ENCODE data around the gene TEX14.

TEX14 gene, protein sequence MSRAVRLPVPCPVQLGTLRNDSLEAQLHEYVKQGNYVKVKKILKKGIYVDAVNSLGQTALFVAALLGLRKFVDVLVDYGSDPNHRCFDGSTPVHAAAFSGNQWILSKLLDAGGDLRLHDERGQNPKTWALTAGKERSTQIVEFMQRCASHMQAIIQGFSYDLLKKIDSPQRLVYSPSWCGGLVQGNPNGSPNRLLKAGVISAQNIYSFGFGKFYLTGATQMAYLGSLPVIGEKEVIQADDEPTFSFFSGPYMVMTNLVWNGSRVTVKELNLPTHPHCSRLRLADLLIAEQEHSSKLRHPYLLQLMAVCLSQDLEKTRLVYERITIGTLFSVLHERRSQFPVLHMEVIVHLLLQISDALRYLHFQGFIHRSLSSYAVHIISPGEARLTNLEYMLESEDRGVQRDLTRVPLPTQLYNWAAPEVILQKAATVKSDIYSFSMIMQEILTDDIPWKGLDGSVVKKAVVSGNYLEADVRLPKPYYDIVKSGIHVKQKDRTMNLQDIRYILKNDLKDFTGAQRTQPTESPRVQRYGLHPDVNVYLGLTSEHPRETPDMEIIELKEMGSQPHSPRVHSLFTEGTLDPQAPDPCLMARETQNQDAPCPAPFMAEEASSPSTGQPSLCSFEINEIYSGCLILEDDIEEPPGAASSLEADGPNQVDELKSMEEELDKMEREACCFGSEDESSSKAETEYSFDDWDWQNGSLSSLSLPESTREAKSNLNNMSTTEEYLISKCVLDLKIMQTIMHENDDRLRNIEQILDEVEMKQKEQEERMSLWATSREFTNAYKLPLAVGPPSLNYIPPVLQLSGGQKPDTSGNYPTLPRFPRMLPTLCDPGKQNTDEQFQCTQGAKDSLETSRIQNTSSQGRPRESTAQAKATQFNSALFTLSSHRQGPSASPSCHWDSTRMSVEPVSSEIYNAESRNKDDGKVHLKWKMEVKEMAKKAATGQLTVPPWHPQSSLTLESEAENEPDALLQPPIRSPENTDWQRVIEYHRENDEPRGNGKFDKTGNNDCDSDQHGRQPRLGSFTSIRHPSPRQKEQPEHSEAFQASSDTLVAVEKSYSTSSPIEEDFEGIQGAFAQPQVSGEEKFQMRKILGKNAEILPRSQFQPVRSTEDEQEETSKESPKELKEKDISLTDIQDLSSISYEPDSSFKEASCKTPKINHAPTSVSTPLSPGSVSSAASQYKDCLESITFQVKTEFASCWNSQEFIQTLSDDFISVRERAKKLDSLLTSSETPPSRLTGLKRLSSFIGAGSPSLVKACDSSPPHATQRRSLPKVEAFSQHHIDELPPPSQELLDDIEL (N-terminal part only)

DNA sequence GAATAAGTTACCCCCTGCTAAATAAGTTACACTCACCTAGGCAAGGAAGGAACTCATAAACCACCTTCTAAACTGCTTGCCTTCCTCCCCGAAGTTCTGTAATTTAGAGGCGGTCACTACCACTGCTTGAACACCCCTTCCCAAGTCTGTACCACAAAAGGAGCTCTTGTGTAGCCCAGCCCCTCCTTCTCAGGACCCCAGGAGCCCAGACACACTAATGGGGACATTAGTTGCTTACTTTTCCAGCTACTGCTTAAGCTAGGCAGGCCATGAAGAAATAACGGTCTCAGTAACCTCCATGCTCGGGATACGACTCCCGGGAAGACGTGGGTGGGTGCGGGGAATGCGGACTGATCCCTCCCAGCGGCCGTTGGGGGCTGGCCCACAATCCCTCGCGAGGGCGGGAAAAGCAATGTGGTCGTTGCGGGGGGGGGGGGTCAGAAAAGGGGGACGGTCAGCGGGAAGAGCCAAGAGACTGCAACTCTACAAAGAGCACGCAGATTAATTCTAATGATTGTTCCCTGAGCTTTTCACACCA lies at the start of gene TEX14:
TEX14 (minus strand) TSS at position 345 of the 538 bp plus-strand sequence. CDS start 40,044 bp downstream, outside the sequence.
- no peak for DNase-seq

DNA sequence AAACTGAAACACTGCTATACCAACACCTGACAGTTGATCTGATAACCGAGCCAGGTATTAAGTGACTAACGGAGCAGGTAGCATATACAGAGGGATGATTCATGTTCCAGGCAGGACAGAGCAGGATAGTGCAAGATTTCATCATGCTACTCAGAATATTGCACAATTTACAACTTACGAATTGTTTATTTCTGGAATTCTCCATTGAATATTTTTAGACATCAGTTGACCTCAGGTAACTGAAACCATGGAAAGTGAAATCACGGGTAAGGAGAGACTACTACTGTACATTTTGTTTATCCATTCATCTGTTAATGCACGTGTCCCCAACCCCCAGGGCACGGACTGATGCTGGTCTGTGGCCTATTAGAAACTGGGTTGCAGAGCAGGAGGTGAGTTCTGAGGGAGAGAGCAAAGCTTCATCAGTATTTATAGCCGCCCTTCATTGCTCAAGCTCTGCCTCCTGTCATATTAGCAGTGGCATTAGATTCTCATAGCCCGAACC lies 49.3 kb upstream of the TEX14 start:
- no peak for DNase-seq

DNA sequence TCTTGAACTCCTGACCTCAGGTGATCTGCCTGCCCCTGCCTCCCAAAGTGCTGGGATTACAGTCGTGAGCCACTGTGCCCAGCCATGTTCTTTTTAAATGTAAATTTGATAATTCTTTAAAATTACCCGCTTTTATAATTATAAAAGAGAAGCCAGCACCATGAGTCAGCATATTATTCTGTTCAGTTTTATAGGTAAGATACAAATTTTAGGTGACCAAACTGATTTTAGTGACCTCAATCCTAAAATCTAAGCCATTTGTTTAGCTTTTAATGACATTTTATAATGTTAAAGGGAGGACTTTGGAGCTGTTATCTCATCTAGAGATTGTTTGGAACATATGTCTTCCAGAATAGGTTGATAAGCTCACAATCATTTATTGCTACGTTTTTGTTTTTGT lies 43.0 kb upstream of the TEX14 start:
- DNase-seq, result no peak

DNA sequence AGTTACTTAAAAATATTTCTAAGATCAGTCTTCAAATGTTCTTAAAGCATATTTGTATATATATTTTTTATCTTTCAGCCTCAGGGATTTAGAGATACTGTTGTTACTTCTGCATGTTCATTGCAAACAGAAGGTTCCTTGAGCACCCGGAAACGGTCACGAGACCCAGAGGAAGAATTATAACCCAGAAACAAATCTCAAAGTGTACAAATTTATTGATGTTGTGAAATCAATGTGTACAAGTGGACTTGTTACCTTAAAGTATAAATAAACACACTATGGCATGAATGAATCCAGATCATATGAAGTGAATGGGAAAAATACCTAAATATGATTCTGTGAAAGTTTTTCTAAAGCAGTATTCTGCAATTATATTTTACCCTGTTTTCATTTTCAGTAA lies 42.2 kb upstream of the TEX14 start:
- DNase-seq, result no peak

DNA sequence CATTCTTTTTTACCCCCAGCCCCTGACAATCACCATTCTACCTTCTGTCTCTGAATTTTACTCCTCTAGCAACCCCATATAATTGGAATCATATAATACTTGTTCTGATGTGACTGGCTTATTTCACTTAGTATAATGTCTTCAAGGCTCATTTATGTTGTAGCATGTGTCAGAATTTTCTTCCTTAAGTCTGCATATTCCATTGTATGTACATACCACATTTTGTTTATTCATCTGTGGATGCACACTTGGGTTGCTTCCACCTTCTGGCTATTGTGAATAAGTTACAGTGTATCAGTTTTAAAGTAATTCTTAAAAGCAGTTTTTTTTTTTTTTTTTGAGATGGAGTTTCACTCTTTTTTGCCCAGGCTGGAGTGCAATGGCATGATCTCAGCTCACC lies 39.1 kb upstream of the TEX14 start:
- no peak for DNase-seq

DNA sequence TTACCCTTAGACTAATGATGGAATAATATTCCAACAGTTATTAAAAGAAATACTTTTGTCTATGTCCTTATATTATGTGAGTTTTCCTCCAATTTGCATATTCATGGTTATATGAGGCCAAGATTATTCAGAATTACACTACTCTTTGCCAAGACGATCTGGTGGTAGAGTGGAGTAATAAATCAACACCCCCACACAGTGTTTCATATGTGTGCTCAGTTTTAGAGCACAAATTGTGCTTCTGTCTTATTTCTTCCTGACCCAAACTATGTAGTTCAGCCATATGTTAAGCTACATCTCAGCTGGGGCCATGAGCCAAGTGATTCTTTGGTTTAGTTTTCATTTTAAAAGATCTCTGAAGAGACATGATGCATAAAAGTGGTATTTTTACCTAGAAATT lies 37.0 kb upstream of the TEX14 start:
- no peak for DNase-seq

DNA sequence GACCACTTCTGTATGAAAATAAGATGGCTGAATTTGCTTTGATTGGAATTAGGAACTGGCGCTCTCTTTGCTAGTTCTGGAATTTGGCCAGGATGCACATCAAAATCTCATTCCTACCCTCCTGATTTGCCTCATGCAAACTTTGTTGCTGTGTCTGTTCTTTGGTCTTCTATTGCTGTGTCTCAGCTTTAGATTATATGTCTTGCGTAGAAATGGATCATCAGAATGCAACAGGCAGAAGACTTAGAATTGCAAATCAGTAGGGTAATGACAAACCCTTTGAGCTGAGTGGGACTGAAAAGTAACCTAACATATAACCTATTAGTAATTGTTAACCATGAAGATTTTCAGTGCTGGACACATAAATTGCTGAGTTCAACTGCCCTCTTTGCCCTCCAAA lies 30.9 kb upstream of the TEX14 start:
- DNase-seq, result no peak

DNA sequence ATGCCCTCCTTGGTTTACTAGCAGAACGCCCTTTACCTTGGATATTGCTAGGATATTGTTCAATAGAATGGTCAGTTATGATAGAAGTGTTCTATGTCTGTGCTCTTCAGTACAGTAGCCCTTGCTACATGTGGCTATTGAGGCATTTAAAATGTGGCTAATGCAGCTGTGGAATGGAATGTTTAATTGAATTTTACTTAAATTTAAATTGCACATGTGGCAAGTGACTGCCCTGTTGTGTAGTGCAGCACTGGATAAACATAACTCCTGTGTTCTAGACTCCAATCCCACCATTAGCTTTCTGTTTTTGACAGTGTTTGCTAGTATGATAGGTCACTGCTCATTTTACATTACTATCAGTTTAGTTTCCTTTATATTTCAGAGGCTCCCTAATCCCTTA lies 30.4 kb upstream of the TEX14 start:
- no peak for DNase-seq

DNA sequence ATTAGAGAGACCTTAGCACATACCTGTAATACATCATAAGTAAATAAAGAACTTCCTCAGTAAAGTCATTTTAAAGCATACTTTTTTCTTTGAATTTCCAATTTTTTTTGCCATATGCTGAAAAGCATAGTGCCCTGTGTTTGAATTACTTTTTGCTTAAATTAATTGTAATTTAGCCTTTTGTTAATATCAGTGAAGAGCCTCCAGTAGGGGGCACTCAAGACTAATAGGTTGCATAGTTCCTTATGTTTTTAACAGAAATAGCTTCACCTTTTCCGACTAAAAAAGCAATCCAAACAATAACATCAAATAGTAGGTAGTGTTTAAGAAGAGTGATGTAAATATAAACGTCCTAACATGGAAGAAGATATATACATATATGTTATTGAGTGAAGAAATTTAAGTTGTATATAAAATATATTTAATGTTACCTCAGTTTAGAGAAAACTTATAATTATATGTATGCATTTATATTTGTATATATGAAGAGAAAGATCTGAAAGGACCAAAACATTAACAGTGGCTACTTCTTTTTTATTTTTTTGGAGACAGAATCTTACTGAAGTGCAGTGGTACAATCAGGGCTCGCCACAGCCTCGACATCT lies 19.2 kb upstream of the TEX14 start:
- DNase-seq, result peak; percentile 23 to 70

DNA sequence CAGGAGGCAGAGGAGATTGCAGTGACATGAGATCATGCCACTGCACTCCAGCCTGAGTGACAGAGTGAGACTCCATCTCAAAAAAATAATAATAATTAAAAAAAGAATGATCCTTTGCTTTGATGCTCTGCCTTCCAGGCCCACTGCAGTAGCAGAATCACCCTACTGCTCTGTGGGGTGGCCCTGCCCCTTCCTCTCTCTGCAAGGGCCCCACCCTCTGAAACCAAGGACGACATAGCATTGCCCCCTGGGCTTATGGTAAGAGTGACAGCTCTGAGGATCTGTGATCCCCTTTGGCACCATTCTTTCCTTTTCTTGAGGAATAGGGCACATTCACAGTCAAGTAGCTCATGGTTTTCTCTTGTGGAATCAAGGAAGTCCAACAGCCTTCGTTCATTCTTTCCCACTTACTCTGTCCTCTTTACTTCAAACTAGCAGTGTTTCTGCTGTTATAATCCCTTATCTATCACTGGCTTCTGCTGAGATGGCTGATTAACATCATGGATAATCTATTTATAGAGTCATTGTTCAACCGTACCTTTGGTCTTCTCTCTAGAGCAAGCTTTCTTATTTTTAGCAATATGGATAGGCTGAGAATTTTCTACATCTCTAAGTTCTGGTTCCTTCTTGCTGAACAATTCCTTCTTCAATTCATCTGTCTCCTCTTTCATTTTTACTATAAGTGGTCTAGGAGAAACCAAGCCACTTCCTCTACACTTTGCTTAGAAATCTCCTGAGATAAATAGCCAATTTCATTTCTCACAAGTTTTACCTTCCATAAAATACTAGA lies 14.7 kb upstream of the TEX14 start:
- DNase-seq, result no peak

DNA sequence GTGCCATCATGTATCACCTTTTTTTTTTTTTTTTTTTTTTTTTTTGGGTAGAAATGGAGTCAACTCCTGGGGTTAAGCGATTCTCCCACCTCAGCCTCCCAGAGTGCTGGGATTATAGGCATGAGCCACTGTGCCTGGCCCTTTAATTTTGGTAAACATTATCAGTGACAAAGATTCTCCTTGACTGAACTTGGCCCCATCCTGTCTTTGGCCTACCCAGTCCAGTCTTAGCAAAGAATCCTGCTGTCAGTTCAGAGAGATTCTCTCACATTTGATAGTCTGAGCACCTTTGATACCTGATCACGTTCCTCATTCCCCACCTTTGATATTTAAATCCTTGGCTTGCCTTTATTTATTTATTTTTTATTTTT lies 12.1 kb upstream of the TEX14 start:
- DNase-seq, result no peak

DNA sequence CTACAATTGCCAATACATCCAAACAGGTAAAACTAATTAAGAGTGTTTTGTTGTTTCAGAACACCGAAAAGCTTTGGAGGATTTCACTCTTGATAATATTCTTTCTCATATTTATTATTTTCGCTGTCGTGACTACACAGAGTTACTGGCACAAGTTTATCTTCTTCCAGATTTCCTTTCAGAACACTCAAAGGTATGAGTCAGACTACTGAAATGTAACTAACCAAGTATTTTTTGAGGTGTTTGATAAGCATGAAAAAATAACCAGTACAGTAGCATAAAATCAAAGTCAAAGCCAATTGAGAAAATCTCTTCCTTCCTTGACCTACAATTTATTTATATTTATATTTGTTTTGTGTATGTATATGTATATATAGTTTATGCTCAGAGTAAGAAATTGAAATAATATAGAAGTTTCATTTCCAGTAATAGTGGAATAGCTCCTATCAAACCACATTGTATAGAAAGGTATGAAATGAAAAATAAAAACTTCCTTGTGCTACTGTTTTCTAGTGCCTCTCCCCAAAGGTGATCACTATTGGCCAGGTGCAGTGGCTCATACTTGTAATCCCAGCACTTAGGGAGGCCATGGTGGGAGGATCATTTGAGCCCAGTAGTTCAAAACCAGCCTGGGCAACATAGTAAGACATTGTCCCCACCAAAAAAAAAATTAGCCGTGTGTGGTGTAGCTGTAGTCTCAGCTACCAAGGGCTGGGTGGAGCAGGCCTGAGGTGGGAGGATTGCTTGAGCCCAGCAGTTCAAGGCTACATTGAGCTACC lies 11.5 kb upstream of the TEX14 start:
- no peak for DNase-seq

DNA sequence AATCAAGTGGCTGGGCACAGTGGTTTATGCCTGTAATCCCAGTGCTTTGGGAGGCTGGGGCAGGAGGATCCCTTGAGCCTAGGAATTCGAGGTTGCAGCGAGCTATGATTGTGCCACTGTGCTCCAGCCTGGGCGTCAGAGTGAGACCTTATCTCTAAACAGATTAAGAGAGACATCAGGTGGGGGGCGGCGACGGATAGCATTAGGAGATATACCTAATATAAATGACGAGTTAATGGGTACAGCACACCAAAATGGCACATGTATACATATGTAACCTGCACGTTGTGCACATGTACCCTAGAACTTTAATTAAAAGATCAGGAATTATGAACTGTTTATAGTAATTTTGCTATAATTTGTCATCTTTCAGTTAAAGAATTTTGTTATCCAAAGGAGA lies 10.9 kb upstream of the TEX14 start:
- DNase-seq, result no peak

DNA sequence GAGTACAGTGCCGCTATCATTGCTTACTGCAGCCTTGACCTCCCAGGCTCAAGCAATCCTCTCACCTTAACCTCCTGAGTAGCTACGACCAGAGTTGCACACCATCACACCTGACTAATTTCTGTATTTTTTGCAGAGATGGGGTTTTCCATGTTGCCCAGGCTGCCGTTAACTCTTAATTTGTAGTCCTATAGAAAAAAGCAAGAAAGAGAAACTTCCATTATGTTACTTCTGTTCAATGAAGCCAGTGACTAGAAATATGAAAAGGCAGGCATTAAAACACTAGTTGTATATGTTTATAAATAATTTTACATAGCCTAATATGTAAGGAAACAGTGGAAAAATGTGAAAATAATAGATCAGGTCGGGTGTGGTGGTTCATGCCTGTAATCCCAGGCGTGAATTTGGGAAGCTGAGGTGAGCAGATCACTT lies 10.2 kb upstream of the TEX14 start:
- DNase-seq, result no peak

DNA sequence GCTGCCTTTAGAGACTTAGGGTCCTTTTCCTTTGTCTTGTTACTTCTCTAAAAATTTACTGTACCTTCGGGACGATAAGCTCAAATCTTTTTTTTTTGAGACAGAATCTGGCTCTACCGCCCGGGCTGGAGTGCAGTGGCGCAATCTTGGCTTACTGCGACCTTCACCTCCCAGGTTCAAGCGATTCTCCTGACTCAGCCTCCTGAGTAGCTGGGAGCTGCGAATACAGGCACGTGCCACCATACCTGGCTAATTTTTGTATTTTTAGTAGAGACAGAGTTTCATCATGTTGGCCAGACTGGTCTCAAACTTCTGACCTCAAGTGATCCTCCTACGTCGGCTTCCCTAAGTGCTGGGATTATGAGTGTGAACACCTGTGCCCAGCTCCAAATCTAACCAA lies 7.9 kb upstream of the TEX14 start:
- no peak for DNase-seq

DNA sequence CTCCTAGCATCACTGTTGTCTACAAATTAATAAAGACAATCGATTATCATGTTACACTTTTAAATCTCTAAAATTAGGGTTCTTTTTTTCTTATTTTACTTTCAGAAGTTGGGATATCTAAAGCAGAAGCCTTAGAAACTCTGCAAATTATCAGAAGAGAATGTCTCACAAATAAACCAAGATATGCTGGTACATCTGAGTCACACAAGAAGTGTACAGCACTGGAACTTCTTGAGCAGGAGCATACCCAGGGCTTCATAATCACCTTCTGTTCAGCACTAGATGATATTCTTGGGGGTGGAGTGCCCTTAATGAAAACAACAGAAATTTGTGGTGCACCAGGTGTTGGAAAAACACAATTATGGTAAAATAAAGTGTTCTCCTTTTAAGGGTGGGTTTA lies 3.0 kb upstream of the TEX14 start:
- no peak for DNase-seq

DNA sequence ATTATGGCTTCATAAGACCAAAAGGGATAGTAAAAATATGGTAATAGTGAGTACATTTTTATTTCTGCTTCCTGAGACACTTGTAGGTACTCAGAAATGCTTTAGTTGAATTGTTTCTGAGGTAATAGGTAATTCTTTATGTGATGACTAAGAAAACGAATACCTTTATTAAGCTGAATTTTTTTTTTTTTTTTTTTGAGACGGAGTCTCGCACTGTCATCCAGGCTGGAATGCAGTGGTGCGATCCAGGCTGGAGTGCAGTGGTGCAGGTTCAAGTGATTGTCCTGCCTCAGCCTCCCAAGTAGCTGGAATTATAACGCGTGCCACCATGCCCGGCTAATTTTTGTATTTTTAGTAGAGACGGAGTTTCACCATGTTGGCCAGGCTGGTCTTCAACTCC lies 2.5 kb upstream of the TEX14 start:
- no peak for DNase-seq

DNA sequence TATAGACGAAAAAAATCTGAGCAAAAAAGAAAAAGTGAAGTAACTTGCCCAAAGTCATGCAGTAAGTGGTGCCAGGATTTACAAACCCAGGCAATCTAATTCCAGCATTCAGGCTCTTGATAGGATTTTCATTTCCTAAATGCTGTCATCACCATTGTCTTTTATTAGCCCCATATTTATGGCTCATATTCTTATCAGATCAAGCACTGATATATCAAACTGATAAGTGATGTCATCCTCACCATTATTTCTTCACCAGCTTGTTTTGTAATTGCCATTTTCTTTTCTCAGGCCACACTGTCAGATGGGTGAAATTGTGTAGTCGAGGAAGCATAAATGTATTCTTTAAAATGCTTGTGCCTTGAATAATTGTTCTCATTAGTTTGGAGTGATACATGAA lies 1.9 kb upstream of the TEX14 start:
- DNase-seq, result no peak

DNA sequence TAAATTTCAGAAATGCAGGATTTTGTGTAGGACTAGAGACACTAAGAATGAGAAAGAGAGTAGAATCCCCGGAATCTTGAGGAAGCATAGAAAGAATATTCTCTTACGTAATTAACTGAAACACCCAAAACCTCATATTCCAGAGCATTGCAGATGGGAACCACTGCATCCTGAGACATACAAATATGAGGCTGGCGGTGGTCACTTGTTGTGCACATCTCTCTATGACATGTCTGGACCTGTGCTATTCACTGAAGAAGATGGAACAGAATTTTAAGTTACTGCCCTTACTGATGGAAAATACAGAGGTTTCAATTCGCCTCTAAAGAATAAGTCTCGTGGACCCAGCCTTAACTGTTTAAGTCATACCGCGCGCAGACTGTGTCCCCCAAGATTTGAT lies 1.4 kb upstream of the TEX14 start:
- DNase-seq, result no peak

DNA sequence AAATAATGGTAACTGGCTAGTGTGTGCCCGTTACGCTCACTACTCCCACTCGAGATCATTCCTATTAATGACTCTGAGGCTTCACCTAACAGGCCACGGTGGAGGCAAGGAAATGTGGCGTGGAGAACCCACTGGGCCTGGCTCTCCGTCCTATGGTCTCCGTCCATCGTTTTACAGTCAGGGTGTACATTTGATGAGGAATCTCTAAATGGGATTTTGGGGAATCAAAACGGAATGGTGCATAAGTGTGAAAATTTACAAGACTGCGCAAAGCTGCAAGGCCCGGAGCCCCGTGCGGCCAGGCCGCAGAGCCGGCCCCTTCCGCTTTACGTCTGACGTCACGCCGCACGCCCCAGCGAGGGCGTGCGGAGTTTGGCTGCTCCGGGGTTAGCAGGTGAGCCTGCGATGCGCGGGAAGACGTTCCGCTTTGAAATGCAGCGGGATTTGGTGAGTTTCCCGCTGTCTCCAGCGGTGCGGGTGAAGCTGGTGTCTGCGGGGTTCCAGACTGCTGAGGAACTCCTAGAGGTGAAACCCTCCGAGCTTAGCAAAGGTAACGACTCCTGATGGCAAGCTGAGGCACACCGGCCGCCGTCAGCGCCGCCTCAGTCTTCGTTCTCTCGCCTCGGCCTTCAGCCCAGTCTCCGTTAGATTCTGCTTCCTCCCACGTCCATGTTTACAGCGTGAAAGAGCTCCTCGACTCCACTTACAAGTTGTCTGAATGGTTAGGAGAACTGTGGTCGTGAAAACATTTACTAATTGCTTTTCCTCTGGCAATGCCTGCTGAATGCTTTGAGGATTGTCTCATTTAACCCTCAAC lies 602 bp upstream of the TEX14 start, which contains the start of gene RAD51C:
RAD51C (plus strand) TSS at position 364 of the 817 bp plus-strand sequence; CDS start at position 406, 42 bp downstream.
- peak; percentile 75 to 92 for DNase-seq

Data from NCI-H524 (cell line).